ENCODE data around the gene ATP6V0B. TPM values are rescaled to one million over a fixed set of nuclear protein-coding genes. Genes with fewer than 3 reads are reported as not detected.

The ATP6V0B gene
- total and polyA plus RNA-seq, 9 of the 15 experiments (the other 6 are each of a cell fraction or from before 2014, with no cell fraction given), result 137 to 328 (median 220) TPM

- no peak for TF ChIP-seq BRF1 (IDR thresholded peaks at IDR 0.05; ENCODE audit: borderline replicate concordance, extremely low read depth, insufficient read length)
- TF ChIP-seq SNRNP70 (optimal IDR thresholded peaks at IDR 0.05; ENCODE audit: low read depth, low read length), result no peak
- no peak for TF ChIP-seq BDP1 (IDR thresholded peaks at IDR 0.05; ENCODE audit: insufficient read depth, insufficient read length)
- TF ChIP-seq ZNF253 (CRISPR knock-in tag; conservative IDR thresholded peaks at IDR 0.05), result no peak
- TF ChIP-seq NFE2 (IDR thresholded peaks at IDR 0.05; ENCODE audit: low read depth), result no peak
- TF ChIP-seq ZNF175 (CRISPR knock-in tag; IDR thresholded peaks at IDR 0.05; ENCODE audit: low read depth), result no peak
- peak; percentile 75 for TF ChIP-seq ZNF316 (IDR thresholded peaks at IDR 0.05)
- no peak for TF ChIP-seq GTF2B (IDR thresholded peaks at IDR 0.05; ENCODE audit: extremely low read depth, insufficient read length)
- no peak for TF ChIP-seq MTA2 (IDR thresholded peaks at IDR 0.05; ENCODE audit: low read depth)
- no peak for TF ChIP-seq ETV5 (CRISPR knock-in tag; IDR thresholded peaks at IDR 0.05; ENCODE audit: low read depth)
- TF ChIP-seq MAFG (tag; conservative IDR thresholded peaks at IDR 0.05), result peak; percentile 31
- no peak for TF ChIP-seq DPF2 (IDR thresholded peaks at IDR 0.05)
- TF ChIP-seq C11orf30 (IDR thresholded peaks at IDR 0.05; ENCODE audit: low read depth), result peak; percentile 61
- TF ChIP-seq WHSC1 (IDR thresholded peaks at IDR 0.05; ENCODE audit: low read length), result no peak
- TF ChIP-seq CTCF (IDR thresholded peaks at IDR 0.05 in 2 of 3, conservative IDR thresholded peaks at IDR 0.05 in 1 of 3; ENCODE audit: insufficient read depth in 2 of 3, low read depth in 1 of 3, low read length in 3 of 3), result peak; percentile 18 to 34 (median 30); a peak in 3 of 6 replicates
These were observed 47.0 kb downstream of the ATP6V0B start (continued) for GRCh38 chr1:44021581-44022321.

All from K562 (cell line).